Measurements from ENCODE around the gene GALNT18. TPM values are rescaled to one million over a fixed set of nuclear protein-coding genes. Genes with fewer than 3 reads are reported as not detected.

Gene GALNT18
- total RNA-seq, 1 donor from 2014 or later: not detected

GRCh38 chr11:11374358-11375148, 247.3 kb downstream of the GALNT18 start:
- H3K4me1 Mint-ChIP-seq: no peaks in the 10 kb centered on the region
- CTCF ChIA-PET: no interaction called here
- TF ChIP-seq CTCF (IDR thresholded peaks at IDR 0.05): no peak
- H3K36me3 Mint-ChIP-seq (ENCODE audit: low read depth): no peaks in the 10 kb centered on the region
- ATAC-seq (ENCODE audit: low read depth): no peak
- intact Hi-C loops (cut with micrococcal nuclease): no loop called here
- no peaks in the 10 kb centered on the region for H3K27me3 Mint-ChIP-seq
- POLR2A ChIA-PET: no interaction called here
- no peak for DNase-seq
- no peak overlapping the region for H3K4me3 Mint-ChIP-seq
- no peak overlapping the region for H3K27ac Mint-ChIP-seq
- no peaks in the 10 kb centered on the region for H3K9me3 Mint-ChIP-seq

- ATAC-seq (ENCODE audit: low read depth) (no peak), DNase-seq (no peak)
- Mint-ChIP-seq H3K36me3 (ENCODE audit: low read depth) (no peaks in the 10 kb centered on the region), H3K9me3 (no peaks in the 10 kb centered on the region), H3K4me1 (no peaks in the 10 kb centered on the region), H3K4me3 (no peak overlapping the region), H3K27me3 (no peaks in the 10 kb centered on the region), H3K27ac (no peak overlapping the region)
- intact Hi-C loops (cut with micrococcal nuclease): no loop called here
- POLR2A ChIA-PET: no interaction called here
- CTCF ChIA-PET: no interaction called here
- no peak for TF ChIP-seq CTCF (IDR thresholded peaks at IDR 0.05)
These were observed 247.9 kb downstream of the GALNT18 start for GRCh38 chr11:11373934-11374333.

GRCh38 chr11:11372461-11372860, 249.3 kb downstream of the GALNT18 start:
- Mint-ChIP-seq H3K9me3 (peaks cover 5% of the 10 kb centered on the region), H3K4me3 (no peak overlapping the region), H3K27me3 (no peaks in the 10 kb centered on the region), H3K4me1 (no peaks in the 10 kb centered on the region), H3K27ac (no peak overlapping the region), H3K36me3 (ENCODE audit: low read depth) (no peaks in the 10 kb centered on the region)
- no peak for TF ChIP-seq CTCF (IDR thresholded peaks at IDR 0.05)
- POLR2A ChIA-PET: no interaction called here
- intact Hi-C loops (cut with micrococcal nuclease): no loop called here
- ATAC-seq (ENCODE audit: low read depth) (no peak), DNase-seq (no peak)
- CTCF ChIA-PET: no interaction called here

GRCh38 chr11:11370962-11371303, 250.9 kb downstream of the GALNT18 start:
- ATAC-seq (ENCODE audit: low read depth) (no peak), DNase-seq (no peak)
- H3K27me3 Mint-ChIP-seq: no peaks in the 10 kb centered on the region
- CTCF ChIA-PET: no interaction called here
- intact Hi-C loops (cut with micrococcal nuclease): no loop called here
- no peak for TF ChIP-seq CTCF (IDR thresholded peaks at IDR 0.05)
- H3K4me1 Mint-ChIP-seq: no peaks in the 10 kb centered on the region
- no peaks in the 10 kb centered on the region for H3K36me3 Mint-ChIP-seq (ENCODE audit: low read depth)
- peaks cover 5% of the 10 kb centered on the region for H3K9me3 Mint-ChIP-seq
- no peak overlapping the region for H3K27ac Mint-ChIP-seq
- H3K4me3 Mint-ChIP-seq: no peak overlapping the region
- POLR2A ChIA-PET: no interaction called here

GRCh38 chr11:11370255-11370961, 251.4 kb downstream of the GALNT18 start:
- H3K4me1 Mint-ChIP-seq: no peaks in the 10 kb centered on the region
- H3K27me3 Mint-ChIP-seq: no peaks in the 10 kb centered on the region
- DNase-seq (no peak), ATAC-seq (ENCODE audit: low read depth) (no peak)
- no peaks in the 10 kb centered on the region for H3K36me3 Mint-ChIP-seq (ENCODE audit: low read depth)
- peaks cover 5% of the 10 kb centered on the region for H3K9me3 Mint-ChIP-seq
- no peak overlapping the region for H3K4me3 Mint-ChIP-seq
- ChIA-PET CTCF (no interaction called here), POLR2A (no interaction called here)
- no peak overlapping the region for H3K27ac Mint-ChIP-seq
- TF ChIP-seq CTCF (IDR thresholded peaks at IDR 0.05): no peak
- intact Hi-C loops (cut with micrococcal nuclease): no loop called here

All from activated B cell treated with CpG ODN at 0.5 μM for 24 hours (primary cell).